ENCODE measurements around the gene ZNF106. TPM values are rescaled to one million over a fixed set of nuclear protein-coding genes. Genes with fewer than 3 reads are reported as not detected.

Gene ZNF106
- total RNA-seq, 2 donors from 2014 or later, result 42.1 to 46.2 TPM

- Mint-ChIP-seq H3K27ac (no peak overlapping the region), H3K4me1 (peaks cover 7% of the 10 kb centered on the region), H3K9me3 (peaks cover 25% of the 10 kb centered on the region), H3K27me3 (ENCODE audit: insufficient read depth) (peaks cover 42% of the 10 kb centered on the region), H3K36me3 (ENCODE audit: low read depth) (peaks cover 3% of the 10 kb centered on the region), H3K4me3 (no peak overlapping the region)
- Histone ChIP-seq H3K4me1 (ENCODE audit: control insufficient read depth, insufficient read depth, low read length) (peaks cover 4% of the 10 kb centered on the region), H3K27me3 (ENCODE audit: control insufficient read depth, insufficient read depth, low read length, poor library complexity, severe bottlenecking) (peaks cover 20% of the 10 kb centered on the region), H3K4me3 (ENCODE audit: low read length) (no peak overlapping the region), H3K27ac (ENCODE audit: low read depth, low read length) (no peak overlapping the region), H3K36me3 (ENCODE audit: control insufficient read depth, insufficient read depth, low read length) (no peaks in the 10 kb centered on the region), H3K9ac (ENCODE audit: extremely low read depth, low read length, poor library complexity, severe bottlenecking) (no peak overlapping the region), H3K9me3 (ENCODE audit: control insufficient read depth, low read length) (peaks cover 18% of the 10 kb centered on the region)
- WGBS, 2 experiments (ENCODE audit: insufficient coverage in 1 of 2, insufficient read length in 1 of 2), result 89 to 91% methylated on average over 2 to 3 of the region's 3 CpGs
- no peak for TF ChIP-seq CTCF (conservative IDR thresholded peaks at IDR 0.05)
- no peak for DNase-seq
Observed at GRCh38 chr15:42368096-42368495, 122.8 kb downstream of the ZNF106 start.

GRCh38 chr15:42367041-42367440 is 123.9 kb downstream of the ZNF106 start:
- peaks cover 4% of the 10 kb centered on the region for H3K4me1 ChIP-seq (ENCODE audit: control insufficient read depth, insufficient read depth, low read length)
- no peak overlapping the region for H3K27ac ChIP-seq (ENCODE audit: low read depth, low read length)
- no peak for DNase-seq
- Mint-ChIP-seq H3K4me3 (no peak overlapping the region), H3K36me3 (ENCODE audit: low read depth) (peaks cover 3% of the 10 kb centered on the region), H3K9me3 (peaks cover 25% of the 10 kb centered on the region), H3K27me3 (ENCODE audit: insufficient read depth) (peaks cover 45% of the 10 kb centered on the region), H3K27ac (no peak overlapping the region), H3K4me1 (peaks cover 10% of the 10 kb centered on the region)
- H3K36me3 ChIP-seq (ENCODE audit: control insufficient read depth, insufficient read depth, low read length), result no peaks in the 10 kb centered on the region
- WGBS, 2 experiments (ENCODE audit: insufficient coverage in 1 of 2, insufficient read length in 1 of 2), result 52 to 82% methylated on average over 4 to 5 of the region's 5 CpGs
- H3K9me3 ChIP-seq (ENCODE audit: control insufficient read depth, low read length), result peaks cover 18% of the 10 kb centered on the region
- no peak for TF ChIP-seq CTCF (conservative IDR thresholded peaks at IDR 0.05)
- H3K27me3 ChIP-seq (ENCODE audit: control insufficient read depth, insufficient read depth, low read length, poor library complexity, severe bottlenecking), result peaks cover 20% of the 10 kb centered on the region
- no peak overlapping the region for H3K4me3 ChIP-seq (ENCODE audit: low read length)
- no peak overlapping the region for H3K9ac ChIP-seq (ENCODE audit: extremely low read depth, low read length, poor library complexity, severe bottlenecking)

- H3K4me3 Mint-ChIP-seq, result no peak overlapping the region
- H3K27me3 Mint-ChIP-seq (ENCODE audit: insufficient read depth), result peaks cover 47% of the 10 kb centered on the region
- peaks cover 3% of the 10 kb centered on the region for H3K36me3 Mint-ChIP-seq (ENCODE audit: low read depth)
- no peak for DNase-seq
- peaks cover 28% of the 10 kb centered on the region for H3K27me3 ChIP-seq (ENCODE audit: control insufficient read depth, insufficient read depth, low read length, poor library complexity, severe bottlenecking)
- no peak overlapping the region for H3K9ac ChIP-seq (ENCODE audit: extremely low read depth, low read length, poor library complexity, severe bottlenecking)
- peaks cover 10% of the 10 kb centered on the region for H3K4me1 Mint-ChIP-seq
- no peaks in the 10 kb centered on the region for H3K36me3 ChIP-seq (ENCODE audit: control insufficient read depth, insufficient read depth, low read length)
- no peak overlapping the region for H3K4me3 ChIP-seq (ENCODE audit: low read length)
- H3K27ac ChIP-seq (ENCODE audit: low read depth, low read length), result no peak overlapping the region
- peaks cover 22% of the 10 kb centered on the region for H3K9me3 Mint-ChIP-seq
- H3K27ac Mint-ChIP-seq, result no peak overlapping the region
- WGBS, 2 experiments (ENCODE audit: insufficient coverage in 1 of 2, insufficient read length in 1 of 2), result 87 to 90% methylated on average over 3 to 5 of the region's 5 CpGs
- TF ChIP-seq CTCF (conservative IDR thresholded peaks at IDR 0.05), result no peak
- peaks cover 4% of the 10 kb centered on the region for H3K4me1 ChIP-seq (ENCODE audit: control insufficient read depth, insufficient read depth, low read length)
- peaks cover 12% of the 10 kb centered on the region for H3K9me3 ChIP-seq (ENCODE audit: control insufficient read depth, low read length)
Observed at GRCh38 chr15:42365921-42366550, 124.9 kb downstream of the ZNF106 start.

All from endodermal cell (in vitro differentiated cells).